GM06990 (cell line): ENCODE results near the gene MMP20.

Experiments used
- DNase-seq: peaks from one replicate; pipeline ENCODE4 v3.0.0-alpha.2; 2011; ENCODE audit not compliant: insufficient read length; ENCODE audit errors: extremely low read depth
- H3K27me3 ChIP-seq: replicated peaks from 2 replicates; pipeline ENCODE4 v1.6.0; 2011; ENCODE audit warnings: low read length; ENCODE audit not compliant: control insufficient read depth, insufficient read depth
- H3K36me3 ChIP-seq: 2 replicates; pipeline ENCODE4 v1.5.1; 2011; ENCODE audit warnings: low read length; ENCODE audit not compliant: control insufficient read depth, insufficient read depth
- H3K4me3 ChIP-seq: replicated peaks from 2 replicates; pipeline ENCODE4 v1.5.1; 2011; ENCODE audit warnings: low read depth, mild to moderate bottlenecking, control low read depth, low read length
- TF ChIP-seq, protein P1 (sequence below): IDR thresholded peaks from 2 replicates; pipeline ENCODE4 v1.5.1; 2011; ENCODE audit warnings: low read length, control low read depth, mild to moderate bottlenecking, inconsistent platforms; ENCODE audit not compliant: insufficient read depth, poor library complexity, severe bottlenecking

MMP20 gene

DNA sequence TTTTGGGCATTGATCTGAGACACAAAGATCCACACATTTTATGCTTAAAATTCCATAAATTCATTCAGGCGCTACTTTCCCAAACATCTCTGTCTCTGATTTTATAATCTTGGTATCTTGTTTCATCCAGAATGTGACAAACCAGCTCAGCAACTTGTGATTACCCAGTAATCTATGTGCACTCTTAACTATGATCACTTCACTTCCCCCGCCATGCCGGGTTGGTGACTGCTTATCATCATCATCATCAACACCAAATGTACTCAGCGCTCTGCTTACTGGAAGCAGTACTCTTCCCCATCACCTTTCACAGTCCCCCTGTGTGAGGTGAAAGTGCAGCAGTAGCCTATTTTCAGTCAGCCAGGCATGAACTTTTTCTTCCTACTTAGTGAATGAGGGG, 79.4 kb downstream of the MMP20 start:
- Histone ChIP-seq H3K4me3 (no peak overlapping the region), H3K27me3 (no peaks in the 10 kb centered on the region), H3K36me3 (no peaks in the 10 kb centered on the region)
- no peak for DNase-seq
- TF ChIP-seq, protein P1, sequence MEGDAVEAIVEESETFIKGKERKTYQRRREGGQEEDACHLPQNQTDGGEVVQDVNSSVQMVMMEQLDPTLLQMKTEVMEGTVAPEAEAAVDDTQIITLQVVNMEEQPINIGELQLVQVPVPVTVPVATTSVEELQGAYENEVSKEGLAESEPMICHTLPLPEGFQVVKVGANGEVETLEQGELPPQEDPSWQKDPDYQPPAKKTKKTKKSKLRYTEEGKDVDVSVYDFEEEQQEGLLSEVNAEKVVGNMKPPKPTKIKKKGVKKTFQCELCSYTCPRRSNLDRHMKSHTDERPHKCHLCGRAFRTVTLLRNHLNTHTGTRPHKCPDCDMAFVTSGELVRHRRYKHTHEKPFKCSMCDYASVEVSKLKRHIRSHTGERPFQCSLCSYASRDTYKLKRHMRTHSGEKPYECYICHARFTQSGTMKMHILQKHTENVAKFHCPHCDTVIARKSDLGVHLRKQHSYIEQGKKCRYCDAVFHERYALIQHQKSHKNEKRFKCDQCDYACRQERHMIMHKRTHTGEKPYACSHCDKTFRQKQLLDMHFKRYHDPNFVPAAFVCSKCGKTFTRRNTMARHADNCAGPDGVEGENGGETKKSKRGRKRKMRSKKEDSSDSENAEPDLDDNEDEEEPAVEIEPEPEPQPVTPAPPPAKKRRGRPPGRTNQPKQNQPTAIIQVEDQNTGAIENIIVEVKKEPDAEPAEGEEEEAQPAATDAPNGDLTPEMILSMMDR: no peak

DNA sequence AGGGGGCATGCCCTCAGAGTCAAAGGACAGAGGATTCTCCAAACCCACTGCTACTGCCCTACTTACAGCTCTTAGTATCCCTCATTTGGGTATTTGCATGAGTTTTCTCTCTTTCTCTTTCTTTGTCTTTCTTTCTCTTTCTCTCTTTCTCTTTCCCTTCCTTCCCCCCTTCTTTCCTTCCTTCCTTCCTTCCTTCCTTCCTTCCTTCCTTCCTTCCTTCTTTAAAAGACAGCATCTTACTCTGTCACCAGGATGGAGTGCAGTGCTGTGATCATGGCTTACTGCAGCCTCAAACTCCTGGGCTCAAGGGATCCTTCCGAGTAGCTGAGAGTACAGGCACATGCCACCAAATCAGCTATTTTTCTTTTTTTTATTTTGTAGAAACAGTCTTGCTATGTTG, 80.5 kb downstream of the MMP20 start:
- H3K36me3 ChIP-seq: no peaks in the 10 kb centered on the region
- H3K27me3 ChIP-seq: no peaks in the 10 kb centered on the region
- TF ChIP-seq, protein P1: no peak
- H3K4me3 ChIP-seq: no peak overlapping the region
- DNase-seq: no peak

DNA sequence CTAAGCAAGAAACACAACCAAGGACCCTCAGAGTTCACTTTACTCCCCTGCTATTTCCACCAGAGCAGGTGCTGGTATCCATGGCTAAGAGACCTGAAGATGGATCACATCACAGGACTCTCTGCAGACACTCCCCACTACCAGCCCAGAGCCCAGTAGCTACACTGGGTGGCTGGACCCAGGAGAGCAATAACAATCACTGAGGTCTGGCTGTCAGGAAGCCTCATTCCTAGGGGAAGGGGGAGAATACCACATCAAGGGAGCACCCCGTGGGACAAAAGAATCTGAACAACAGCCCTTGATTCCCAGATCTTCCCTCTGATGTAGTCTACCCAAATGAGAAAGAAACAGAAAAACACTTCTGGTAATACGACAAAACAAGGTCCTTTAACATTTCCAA, 85.6 kb downstream of the MMP20 start:
- Histone ChIP-seq H3K36me3 (no peaks in the 10 kb centered on the region), H3K4me3 (no peak overlapping the region), H3K27me3 (no peaks in the 10 kb centered on the region)
- TF ChIP-seq, protein P1: no peak
- DNase-seq: no peak

DNA sequence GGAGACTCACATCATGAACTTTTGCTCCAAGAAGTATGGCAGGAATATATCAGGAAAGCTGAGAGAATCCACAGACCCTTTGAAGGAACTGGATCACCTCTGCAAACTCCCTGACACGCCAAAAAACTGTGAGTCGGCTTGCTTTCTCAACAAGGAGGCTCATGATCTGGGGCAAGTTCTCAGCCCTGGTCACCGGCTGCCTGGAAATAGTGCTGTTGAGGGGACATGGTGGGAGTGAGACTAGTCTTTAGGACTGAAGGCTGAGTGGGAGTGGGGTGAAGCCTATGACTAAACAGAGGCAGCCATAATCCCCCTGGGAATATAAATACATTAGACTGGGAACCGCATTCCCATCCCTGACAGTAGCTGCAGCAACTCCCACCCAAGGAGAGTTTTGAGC, 86.2 kb downstream of the MMP20 start:
- Histone ChIP-seq H3K27me3 (no peaks in the 10 kb centered on the region), H3K4me3 (no peak overlapping the region), H3K36me3 (no peaks in the 10 kb centered on the region)
- no peak for DNase-seq
- TF ChIP-seq, protein P1: no peak

DNA sequence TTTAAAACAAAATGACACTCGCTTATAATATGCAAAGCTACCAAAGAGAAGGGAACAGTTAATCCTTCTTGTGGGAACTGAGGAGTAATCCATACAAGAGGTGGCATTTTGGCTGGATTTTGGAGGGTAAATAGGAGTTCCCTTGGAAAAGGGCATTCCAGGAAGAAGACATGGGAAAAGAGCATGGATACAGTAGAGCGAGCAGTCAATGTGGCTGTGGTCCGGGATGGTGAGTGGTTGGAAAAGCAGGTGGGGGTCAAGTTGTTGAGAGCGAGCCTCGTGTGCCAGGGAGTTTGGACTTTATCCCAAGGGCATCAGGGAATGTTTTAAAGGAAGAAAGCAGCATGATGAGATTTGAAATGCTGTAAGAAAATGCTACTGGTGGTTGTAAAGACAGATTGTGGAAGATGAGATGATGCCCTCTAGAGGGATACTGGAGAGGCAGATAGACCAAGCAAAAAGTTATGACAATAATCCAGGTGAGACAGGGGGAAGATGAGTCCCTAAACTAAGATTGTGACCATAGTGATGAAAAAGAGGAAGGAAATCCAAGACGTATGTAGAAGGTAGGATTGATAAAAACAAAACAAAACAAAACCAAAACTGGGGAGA, 90.8 kb downstream of the MMP20 start:
- H3K36me3 ChIP-seq: no peaks in the 10 kb centered on the region
- DNase-seq: no peak
- TF ChIP-seq, protein P1: peak; percentile 44
- no peak overlapping the region for H3K4me3 ChIP-seq
- H3K27me3 ChIP-seq: no peaks in the 10 kb centered on the region

DNA sequence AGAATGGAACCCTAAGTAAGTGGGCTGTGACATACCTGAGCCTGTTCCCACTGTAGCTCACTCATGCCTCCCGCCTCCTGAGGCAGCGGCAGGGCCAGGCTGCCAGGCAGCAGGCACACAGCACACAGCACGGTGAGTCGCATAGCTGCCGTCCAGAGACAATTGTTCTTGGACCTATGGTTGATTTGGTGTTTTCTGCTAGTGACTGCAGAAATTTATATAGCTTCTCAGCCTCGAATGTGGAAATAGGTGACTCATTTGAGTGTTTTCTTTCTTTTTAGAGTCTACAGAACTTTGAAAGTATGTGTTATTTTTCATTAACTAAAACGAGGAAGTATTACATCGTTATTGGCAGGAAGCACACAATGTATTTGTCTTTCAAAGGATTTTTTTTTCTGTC, 94.6 kb downstream of the MMP20 start, which contains the start of gene MMP7:
TSS of gene MMP7 (minus strand) at position 190 of the 400 bp plus-strand sequence. CDS start at position 143, 47 bp downstream.
- no peak for DNase-seq
- H3K4me3 ChIP-seq: no peak within 1 kb of the TSS
- H3K36me3 ChIP-seq: no peaks in the 10 kb centered on the region
- TF ChIP-seq, protein P1: no peak
- no peaks in the 10 kb centered on the region for H3K27me3 ChIP-seq
